H54 (cell line): ENCODE measurements around the gene CREBRF.

Source experiments
- DNase-seq: peaks from one replicate; pipeline ENCODE4 v3.0.0; 2011; ENCODE audit warnings: low spot score, mixed read lengths; ENCODE audit not compliant: insufficient read length
- FAIRE-seq: peaks from 3 replicates; lab custom pipeline; 2011; peaks lifted over from hg19 to GRCh38; lab: Jason Lieb, UNC
- POLR2A ChIP-seq: IDR thresholded peaks from 2 replicates; pipeline ENCODE4 v1.6.1; 2011; ENCODE audit warnings: low read depth, mild to moderate bottlenecking, low read length

The CREBRF gene

DNA sequence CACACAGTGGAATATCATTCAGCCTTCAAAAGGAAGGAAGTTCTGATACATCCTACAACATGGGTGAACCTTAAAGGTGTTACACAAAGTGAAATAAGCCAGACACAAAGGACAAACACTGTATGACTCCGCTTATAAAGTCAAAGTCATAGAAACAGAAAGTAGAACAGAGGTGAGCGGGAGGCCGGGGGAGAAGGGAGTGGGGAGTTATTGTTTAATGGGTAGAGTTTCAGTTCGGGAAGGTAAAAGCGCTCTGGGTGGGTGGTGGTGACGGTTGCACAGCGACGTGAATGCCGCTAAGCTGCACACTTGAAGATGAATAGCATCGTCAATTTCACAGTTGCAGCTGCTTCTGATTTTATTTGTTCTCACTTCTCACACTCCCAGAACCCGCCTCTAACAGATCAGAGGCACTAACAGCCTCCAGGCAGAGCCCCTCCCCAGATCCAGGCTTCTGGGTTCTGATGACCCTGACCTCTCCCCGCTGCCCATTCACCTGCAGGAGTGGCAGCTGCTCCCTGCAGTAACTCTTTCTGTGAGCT lies 122.3 kb downstream of the CREBRF start:
- no peak for TF ChIP-seq POLR2A
- no peak for FAIRE-seq
- no peak for DNase-seq

- no peak for TF ChIP-seq POLR2A
- DNase-seq (peak; percentile 50), FAIRE-seq (no peak)
Measured at GRCh38 chr5:173180331-173180730, 124.2 kb downstream of the CREBRF start.

DNA sequence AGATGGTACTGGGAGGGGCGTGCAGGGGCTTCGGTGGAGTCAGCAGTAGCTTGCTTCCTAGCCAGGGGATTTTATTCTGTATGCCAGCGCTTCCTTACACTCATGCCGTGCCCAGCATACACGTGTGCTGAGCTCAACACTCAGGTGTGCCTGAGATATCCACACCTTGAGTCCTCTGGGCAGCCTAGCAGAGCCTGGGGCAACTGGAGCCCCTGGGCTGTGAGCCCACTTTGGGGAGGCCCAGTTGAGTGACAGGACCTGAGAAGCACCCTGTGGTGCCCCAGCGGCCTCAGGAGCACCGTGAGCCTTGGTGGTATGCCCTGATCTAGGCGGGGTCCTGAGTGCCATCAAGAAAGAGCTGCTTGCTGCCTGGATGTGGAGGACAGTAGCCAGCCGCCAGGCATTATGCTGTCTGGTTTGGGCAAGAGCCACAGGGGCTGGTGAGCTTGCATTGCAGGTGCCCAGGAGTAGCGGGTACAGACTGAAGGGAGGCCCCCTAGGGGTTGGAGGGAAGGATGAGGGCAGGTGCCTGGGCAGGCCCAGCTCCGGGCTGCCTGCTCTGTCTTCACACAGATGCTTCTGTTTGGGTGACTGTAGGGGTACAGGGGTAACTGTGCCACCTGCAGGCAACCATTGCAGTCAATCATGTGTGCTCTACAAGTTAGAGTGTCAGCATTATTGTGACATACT lies 131.0 kb downstream of the CREBRF start:
- no peak for DNase-seq
- TF ChIP-seq POLR2A = no peak
- no peak for FAIRE-seq

- DNase-seq (no peak), FAIRE-seq (no peak)
- TF ChIP-seq POLR2A = no peak
Measured at GRCh38 chr5:173188280-173188679, 132.1 kb downstream of the CREBRF start.
